AG10803 (cell line): ENCODE data around the gene DDX51.

Experiments used
- DNase-seq: peaks from one replicate; pipeline ENCODE4 v3.0.0; 2010; ENCODE audit warnings: low read depth
- H3K4me3 ChIP-seq: 2 replicates; pipeline ENCODE4 v1.5.1; 2011; ENCODE audit warnings: mild to moderate bottlenecking, low read length, control low read depth
- CTCF ChIP-seq: conservative IDR thresholded peaks from 2 replicates; pipeline ENCODE4 v1.5.1; 2011; ENCODE audit warnings: mild to moderate bottlenecking, low read length, control low read depth, inconsistent platforms

DDX51 gene

GRCh38 chr12:132154941-132155770 is 11.0 kb upstream of the DDX51 start:
- no peak overlapping the region for H3K4me3 ChIP-seq
- DNase-seq = no peak
- TF ChIP-seq CTCF = no peak

DNA sequence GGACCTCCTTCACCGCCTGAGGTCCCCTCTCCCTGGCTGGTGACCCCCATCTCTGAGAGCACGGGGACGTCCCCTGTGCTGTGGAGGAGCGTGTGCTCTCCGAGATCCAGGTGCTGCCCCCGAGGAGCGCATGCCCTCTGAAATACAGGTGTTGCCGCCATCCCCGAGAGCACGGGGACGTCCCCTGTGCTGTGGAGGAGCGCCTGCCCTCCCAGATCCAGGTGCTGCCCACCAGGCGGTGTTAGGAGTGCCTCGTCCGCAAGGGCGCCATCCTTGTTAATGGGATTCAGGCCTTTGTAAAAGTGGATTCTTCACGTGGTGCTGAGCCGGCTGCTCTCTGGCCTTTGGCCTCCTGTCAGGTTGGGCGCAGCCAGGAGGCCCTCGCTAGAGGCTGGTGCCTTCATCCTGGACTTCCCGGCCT is 10.2 kb upstream of the DDX51 start:
- TF ChIP-seq CTCF = no peak
- no peak for DNase-seq
- H3K4me3 ChIP-seq = no peak overlapping the region

GRCh38 chr12:132153501-132154340 is 9.6 kb upstream of the DDX51 start:
- peak; percentile 79 for TF ChIP-seq CTCF
- H3K4me3 ChIP-seq = peak overlapping the region; percentile 36
- peak; percentile 63 for DNase-seq

- H3K4me3 ChIP-seq = no peak overlapping the region
- no peak for DNase-seq
- TF ChIP-seq CTCF = no peak
Measured at GRCh38 chr12:132152953-132153352, 8.8 kb upstream of the DDX51 start.

DNA sequence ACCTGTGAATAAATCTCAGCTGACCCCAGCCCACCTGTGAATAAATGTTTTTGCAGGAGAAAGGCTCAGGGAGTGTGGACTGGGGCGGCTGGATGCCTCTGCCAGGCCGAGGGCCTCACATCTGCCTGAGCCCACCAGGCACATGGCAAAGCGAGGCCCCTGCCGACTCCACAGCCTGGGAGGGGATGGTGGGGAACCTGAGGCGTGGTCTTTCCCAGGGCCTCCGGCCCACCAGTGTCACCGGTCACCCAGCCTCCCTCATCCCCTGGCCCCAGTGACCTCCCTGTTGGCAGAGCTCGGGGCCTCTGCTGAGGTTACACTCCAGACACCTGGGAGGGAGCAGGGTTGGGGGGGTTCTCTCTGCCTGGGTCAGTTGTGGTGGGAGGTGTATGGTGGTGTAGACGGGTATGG is 8.3 kb upstream of the DDX51 start:
- TF ChIP-seq CTCF = no peak
- DNase-seq = no peak

DNA sequence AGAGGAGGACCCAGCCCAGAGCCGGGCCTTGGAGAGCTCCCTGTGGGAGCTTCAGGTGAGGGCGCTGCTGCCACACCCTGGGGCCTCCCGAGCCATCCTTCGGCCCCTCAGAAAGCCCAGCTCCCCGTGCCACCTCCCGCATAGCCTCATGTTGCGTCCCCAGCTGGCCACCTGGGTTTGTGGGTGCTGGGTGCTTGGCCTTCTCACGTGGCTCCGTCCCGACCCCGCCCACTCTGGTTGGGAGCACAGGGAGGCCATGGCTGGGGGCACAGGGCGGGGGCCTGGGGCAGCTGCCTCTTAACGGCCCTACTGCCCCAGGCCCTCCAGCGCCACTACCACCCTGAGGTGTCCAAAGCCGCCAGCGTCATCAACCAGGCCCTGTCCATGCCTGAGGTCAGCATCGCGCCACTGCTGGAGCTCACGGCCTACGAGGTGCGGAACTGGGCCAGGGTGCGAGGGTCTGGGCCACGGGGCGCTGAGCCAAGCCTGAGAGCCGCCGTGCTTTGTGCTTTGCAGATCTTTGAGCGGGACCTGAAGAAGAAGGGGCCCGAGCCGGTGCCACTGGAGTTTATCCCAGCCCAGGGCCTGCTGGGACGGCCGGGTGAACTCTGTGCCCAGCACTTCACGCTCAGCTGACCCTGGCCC is 7.8 kb upstream of the DDX51 start:
- H3K4me3 ChIP-seq = no peak overlapping the region
- DNase-seq = no peak
- no peak for TF ChIP-seq CTCF

More for the DNA sequence above, 8.3 kb upstream of the DDX51 start:
- H3K4me3 ChIP-seq = no peak overlapping the region
